GM04504 (cell line): ENCODE results near the gene SYNE2.
"Not testable (repeated sequence)": the region's sequence is repeated elsewhere in the genome, so short reads cannot be mapped to it uniquely, and the experiment has no call there.

ENCODE experiments used
- DNase-seq: peaks from one replicate; pipeline ENCODE4 v3.0.0-alpha.2; 2012; ENCODE audit warnings: low read depth

SYNE2 gene

GRCh38 chr14:64081174-64081746 is 228.5 kb downstream of the SYNE2 start:
- DNase-seq, result no peak

GRCh38 chr14:64082837-64083236 is 230.0 kb downstream of the SYNE2 start:
- DNase-seq, result no peak

- no peak for DNase-seq
These were observed 235.8 kb downstream of the SYNE2 start for GRCh38 chr14:64088647-64088964.

GRCh38 chr14:64089920-64090319 is 237.1 kb downstream of the SYNE2 start:
- DNase-seq, result no peak

GRCh38 chr14:64091217-64091616 is 238.4 kb downstream of the SYNE2 start:
- DNase-seq, result no peak

GRCh38 chr14:64092338-64092737 is 239.5 kb downstream of the SYNE2 start:
- no peak for DNase-seq

- DNase-seq, result no peak
These were observed 240.1 kb downstream of the SYNE2 start for GRCh38 chr14:64092940-64093339.

GRCh38 chr14:64095620-64096019 is 242.8 kb downstream of the SYNE2 start:
- no peak for DNase-seq

- DNase-seq, result no peak
These were observed 245.3 kb downstream of the SYNE2 start for GRCh38 chr14:64098120-64098519.

GRCh38 chr14:64107438-64107837 is 254.6 kb downstream of the SYNE2 start:
- DNase-seq, result no peak

- DNase-seq, result no peak
These were observed 257.2 kb downstream of the SYNE2 start for GRCh38 chr14:64109819-64110554.

GRCh38 chr14:64110802-64111201 is 258.0 kb downstream of the SYNE2 start:
- no peak for DNase-seq

GRCh38 chr14:64112867-64113678 is 260.3 kb downstream of the SYNE2 start:
- DNase-seq, result no peak

- DNase-seq, result no peak
These were observed 261.4 kb downstream of the SYNE2 start for GRCh38 chr14:64114166-64114565.

GRCh38 chr14:64114796-64115195 is 262.0 kb downstream of the SYNE2 start:
- DNase-seq, result no peak

GRCh38 chr14:64115401-64115800 is 262.6 kb downstream of the SYNE2 start:
- no peak for DNase-seq

- no peak for DNase-seq
These were observed 265.0 kb downstream of the SYNE2 start for GRCh38 chr14:64117671-64118402.

GRCh38 chr14:64118403-64118742 is 265.6 kb downstream of the SYNE2 start:
- DNase-seq, result not testable (repeated sequence)

- DNase-seq, result no peak
These were observed 266.1 kb downstream of the SYNE2 start for GRCh38 chr14:64118892-64119291.

- no peak for DNase-seq
These were observed 266.7 kb downstream of the SYNE2 start for GRCh38 chr14:64119500-64119899.

GRCh38 chr14:64119980-64120379 is 267.2 kb downstream of the SYNE2 start:
- no peak for DNase-seq

- no peak for DNase-seq
These were observed 270.5 kb downstream of the SYNE2 start for GRCh38 chr14:64123241-64123822.
